HG03039 (cell line): ENCODE data around the gene NPNT.
"Not testable (repeated sequence)": the region's sequence is repeated elsewhere in the genome, so short reads cannot be mapped to it uniquely, and the experiment has no call there.

Experiments used
- ATAC-seq: cut with Tn5 transposase; IDR thresholded peaks from one replicate; pipeline ENCODE4 v1.9.1; 2021; ENCODE audit warnings: mild to moderate bottlenecking, moderate library complexity; ENCODE audit not compliant: unreplicated experiment

The NPNT gene, protein sequence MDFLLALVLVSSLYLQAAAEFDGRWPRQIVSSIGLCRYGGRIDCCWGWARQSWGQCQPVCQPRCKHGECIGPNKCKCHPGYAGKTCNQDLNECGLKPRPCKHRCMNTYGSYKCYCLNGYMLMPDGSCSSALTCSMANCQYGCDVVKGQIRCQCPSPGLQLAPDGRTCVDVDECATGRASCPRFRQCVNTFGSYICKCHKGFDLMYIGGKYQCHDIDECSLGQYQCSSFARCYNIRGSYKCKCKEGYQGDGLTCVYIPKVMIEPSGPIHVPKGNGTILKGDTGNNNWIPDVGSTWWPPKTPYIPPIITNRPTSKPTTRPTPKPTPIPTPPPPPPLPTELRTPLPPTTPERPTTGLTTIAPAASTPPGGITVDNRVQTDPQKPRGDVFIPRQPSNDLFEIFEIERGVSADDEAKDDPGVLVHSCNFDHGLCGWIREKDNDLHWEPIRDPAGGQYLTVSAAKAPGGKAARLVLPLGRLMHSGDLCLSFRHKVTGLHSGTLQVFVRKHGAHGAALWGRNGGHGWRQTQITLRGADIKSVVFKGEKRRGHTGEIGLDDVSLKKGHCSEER

GRCh38 chr4:105894660-105895582 lies at the start of gene NPNT:
TSS of gene NPNT (plus strand) at chr4:105895471. CDS start at chr4:105895653, 182 bp downstream.
- ATAC-seq: peak; percentile 29

GRCh38 chr4:105845559-105845958 lies 49.7 kb upstream of the NPNT start:
- ATAC-seq: no peak

- ATAC-seq: not testable (repeated sequence)
These were observed 46.9 kb upstream of the NPNT start for GRCh38 chr4:105848359-105848758.

GRCh38 chr4:105851196-105851595 lies 44.1 kb upstream of the NPNT start:
- ATAC-seq: no peak

GRCh38 chr4:105852230-105852629 lies 43.0 kb upstream of the NPNT start:
- ATAC-seq: not testable (repeated sequence)

- ATAC-seq: no peak
These were observed 36.7 kb upstream of the NPNT start for GRCh38 chr4:105858466-105859040.

GRCh38 chr4:105859233-105859632 lies 36.0 kb upstream of the NPNT start:
- no peak for ATAC-seq

DNA sequence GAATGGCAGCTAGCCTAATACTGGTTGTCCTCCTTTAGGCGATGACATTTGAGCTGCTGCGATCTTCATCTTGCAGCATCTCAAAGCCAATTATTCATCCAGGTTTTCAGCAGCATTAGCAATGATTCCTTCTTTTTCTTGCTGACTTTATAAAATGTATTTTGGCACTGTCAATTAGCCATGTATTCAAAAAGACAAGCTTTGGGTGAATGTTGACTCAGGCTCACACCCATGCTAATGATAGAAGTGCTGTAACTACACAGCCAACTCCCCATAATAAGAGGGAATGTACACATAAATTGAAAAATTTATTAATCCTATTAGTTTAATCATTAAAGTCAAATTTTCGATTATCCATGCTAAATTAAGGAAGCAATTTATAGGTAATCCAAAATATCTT lies 24.3 kb upstream of the NPNT start:
- no peak for ATAC-seq

DNA sequence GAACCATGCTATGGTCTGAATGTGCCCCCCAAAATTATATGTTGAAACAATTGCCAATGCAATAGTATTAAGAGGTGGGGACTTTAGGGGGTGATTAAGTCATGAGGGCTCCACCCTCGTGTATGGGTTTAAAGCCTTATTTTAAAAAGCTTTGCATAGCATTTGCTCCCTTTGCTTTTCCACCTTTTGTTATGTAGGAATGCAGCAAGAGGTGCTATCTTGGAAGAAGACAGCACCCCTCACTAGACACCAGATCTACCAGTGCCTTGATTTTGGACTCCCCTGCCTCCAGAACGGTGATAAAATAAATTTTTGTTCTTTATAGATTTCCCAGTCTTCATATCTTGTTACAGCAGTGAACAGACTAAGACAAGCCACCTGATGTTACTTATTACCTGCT lies 23.3 kb upstream of the NPNT start:
- ATAC-seq: no peak

DNA sequence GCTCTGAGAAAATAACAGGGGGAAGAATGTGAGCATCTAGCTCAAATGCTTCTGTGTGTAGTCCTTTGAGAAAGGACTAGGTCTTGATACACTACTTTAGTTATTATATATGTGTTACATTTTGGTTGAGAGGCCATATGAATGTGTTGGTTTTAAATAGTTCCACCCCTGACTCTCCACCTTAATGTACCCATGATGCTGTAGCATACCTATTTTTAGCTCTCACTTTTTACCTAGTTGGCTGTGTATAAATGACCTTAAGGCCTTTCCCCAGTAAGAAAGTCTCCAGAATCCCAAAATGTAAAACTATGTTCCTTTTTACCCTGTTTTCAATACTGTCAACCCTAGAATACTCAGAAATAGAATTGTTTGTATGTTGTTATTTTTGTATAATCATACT lies 20.0 kb upstream of the NPNT start:
- no peak for ATAC-seq

DNA sequence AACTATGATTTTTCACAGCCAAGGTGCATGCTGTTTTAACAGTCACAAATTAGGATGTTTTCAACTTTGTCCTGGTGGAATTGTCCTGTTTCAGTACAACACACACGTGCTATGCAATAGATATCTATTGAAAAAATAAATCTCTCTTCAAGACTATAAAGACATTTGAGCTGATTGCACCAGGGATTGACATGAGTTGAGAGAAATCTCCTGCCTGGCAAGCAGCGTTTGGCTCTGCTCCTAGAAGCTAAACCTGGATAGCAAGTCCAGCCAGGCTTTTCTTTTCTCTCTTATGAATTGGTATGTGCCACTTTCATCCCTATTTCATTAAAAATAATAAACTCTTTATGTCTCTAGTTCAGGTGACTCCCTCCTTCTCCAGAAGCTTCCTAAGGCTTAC lies 16.6 kb upstream of the NPNT start:
- no peak for ATAC-seq

GRCh38 chr4:105887508-105887907 lies 7.8 kb upstream of the NPNT start:
- ATAC-seq: no peak

GRCh38 chr4:105895583-105896460 lies 551 bp downstream of the NPNT start:
- peak; percentile 54 for ATAC-seq

DNA sequence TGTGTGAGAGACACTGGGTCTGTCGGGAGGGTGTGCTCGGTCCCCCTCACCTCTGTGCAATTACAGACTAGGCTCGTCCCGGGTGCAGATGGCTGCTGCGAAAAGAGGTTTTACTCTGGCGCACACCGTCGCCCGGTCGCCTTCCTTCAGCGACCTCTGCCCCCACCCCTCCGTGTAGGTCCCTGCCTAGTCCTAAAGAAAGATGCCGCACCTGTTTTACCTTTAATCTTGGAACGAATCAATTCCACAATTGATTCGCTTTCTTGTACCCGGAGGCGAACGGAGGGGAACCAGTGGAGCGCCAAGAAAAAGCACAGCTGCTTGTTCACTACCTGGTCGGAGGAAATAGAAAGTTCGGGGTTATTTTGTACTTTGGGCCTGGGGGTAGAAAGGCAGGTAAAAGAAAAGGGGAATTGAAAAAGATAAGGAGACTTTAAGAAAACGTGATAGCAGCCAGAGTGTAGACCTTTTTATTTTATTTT lies 1.2 kb downstream of the NPNT start:
- no peak for ATAC-seq

- no peak for ATAC-seq
These were observed 1.9 kb downstream of the NPNT start for GRCh38 chr4:105896984-105897775.

DNA sequence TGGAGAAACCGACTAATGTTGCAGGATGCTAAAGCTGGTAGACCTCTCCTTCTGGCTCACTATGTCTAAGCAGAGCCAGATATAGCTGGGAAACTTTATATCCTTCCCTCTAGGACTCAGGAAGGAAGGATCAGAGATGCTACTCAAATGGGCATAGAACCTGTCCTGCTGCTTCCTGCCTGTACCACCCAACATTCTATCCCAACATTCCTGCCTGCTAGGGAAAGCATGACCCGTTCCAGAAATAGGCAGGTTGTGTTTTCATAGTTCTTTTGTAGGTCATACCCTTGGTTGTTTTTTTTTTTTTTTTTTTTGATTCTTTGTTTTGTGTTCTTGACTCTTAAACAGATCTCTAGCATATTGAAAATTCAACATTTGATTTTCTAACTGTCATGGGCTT lies 5.3 kb downstream of the NPNT start:
- no peak for ATAC-seq

GRCh38 chr4:105902550-105903262 lies 7.4 kb downstream of the NPNT start:
- ATAC-seq: no peak

DNA sequence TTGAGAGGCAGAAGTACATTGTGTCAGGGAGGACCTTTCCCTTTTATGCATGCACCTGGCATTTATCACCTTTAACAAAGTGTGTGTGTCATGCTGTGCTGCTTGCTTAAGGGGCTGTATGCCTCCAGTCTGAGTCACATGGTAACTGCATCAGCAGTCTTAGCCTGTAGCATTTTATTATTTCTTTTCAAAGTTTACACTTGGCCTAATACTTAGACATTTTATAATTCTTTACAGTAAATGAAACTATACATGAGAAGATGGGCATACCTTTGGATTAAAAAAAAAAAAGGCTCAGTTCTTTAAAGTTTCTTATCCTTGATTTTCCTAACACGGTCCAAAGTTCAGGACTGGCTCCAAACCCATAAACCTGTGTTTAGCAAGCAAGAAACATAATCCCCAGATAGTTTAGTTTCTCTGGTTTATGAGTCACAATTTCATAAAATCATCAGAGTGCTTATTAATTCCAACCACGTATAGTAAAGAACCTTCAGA lies 14.6 kb downstream of the NPNT start:
- ATAC-seq: no peak
